GF-D8 (cell line): ENCODE measurements around the gene PRDM11.

Source experiments
- DNase-seq: peaks from one replicate; lab custom pipeline; 2025; lab: John Stamatoyannopoulos, UW

The PRDM11 gene

GRCh38 chr11:45209891-45210699, 63.7 kb downstream of the PRDM11 start:
- no peak for DNase-seq

- DNase-seq = no peak
Observed at GRCh38 chr11:45210846-45211245, 64.4 kb downstream of the PRDM11 start.

GRCh38 chr11:45211732-45212131, 65.3 kb downstream of the PRDM11 start:
- DNase-seq = no peak

GRCh38 chr11:45212566-45213315, 66.3 kb downstream of the PRDM11 start:
- no peak for DNase-seq

- DNase-seq = no peak
Observed at GRCh38 chr11:45213316-45213665, 66.9 kb downstream of the PRDM11 start.

- no peak for DNase-seq
Observed at GRCh38 chr11:45213717-45214116, 67.3 kb downstream of the PRDM11 start.

- DNase-seq = no peak
Observed at GRCh38 chr11:45215098-45215865, 68.8 kb downstream of the PRDM11 start.

- no peak for DNase-seq
Observed at GRCh38 chr11:45216031-45216430, 69.6 kb downstream of the PRDM11 start.

GRCh38 chr11:45216901-45217300, 70.5 kb downstream of the PRDM11 start:
- DNase-seq = no peak

GRCh38 chr11:45217991-45218390, 71.6 kb downstream of the PRDM11 start:
- DNase-seq = no peak

GRCh38 chr11:45218705-45219104, 72.3 kb downstream of the PRDM11 start:
- no peak for DNase-seq

- DNase-seq = no peak
Observed at GRCh38 chr11:45219411-45219810, 73.0 kb downstream of the PRDM11 start.

GRCh38 chr11:45223496-45223895, 77.1 kb downstream of the PRDM11 start:
- DNase-seq = no peak

GRCh38 chr11:45224766-45225165, 78.3 kb downstream of the PRDM11 start:
- DNase-seq = no peak

GRCh38 chr11:45225277-45225676, 78.8 kb downstream of the PRDM11 start:
- DNase-seq = no peak

- DNase-seq = no peak
Observed at GRCh38 chr11:45225961-45226871, 79.8 kb downstream of the PRDM11 start.

GRCh38 chr11:45226901-45227300, 80.5 kb downstream of the PRDM11 start:
- no peak for DNase-seq

- no peak for DNase-seq
Observed at GRCh38 chr11:45227836-45228235, 81.4 kb downstream of the PRDM11 start.

GRCh38 chr11:45229401-45230020, 83.1 kb downstream of the PRDM11 start:
- DNase-seq = no peak

- no peak for DNase-seq
Observed at GRCh38 chr11:45232341-45233080, 86.1 kb downstream of the PRDM11 start.
